Body of pancreas (tissue), 4 donors: ENCODE measurements around the gene HTT. TPM values are rescaled to one million over a fixed set of nuclear protein-coding genes. Genes with fewer than 3 reads are reported as not detected.

Experiments used
- ATAC-seq: fragments of 150-250 bp; one replicate; pipeline ENCODE4 v1.9.1; 2016
- DNase-seq, 4 donors: peaks; one replicate each; pipeline ENCODE4 v3.0.0-alpha.2; 2019
- H3K27ac ChIP-seq, 4 donors: fragments of 200-600 bp; sonication (generic); 1 replicate in 3 of 4; 2 replicates in 1 of 4; pipeline versions ENCODE4 v1.5.1 to v1.6.1; 2016 to 2019; ENCODE audit warnings: mild to moderate bottlenecking in 1 of 4, mixed read lengths in 1 of 4, moderate library complexity in 1 of 4
- H3K27me3 ChIP-seq, 2 donors: fragments of 200-600 bp; sonication (generic); one replicate each; pipeline ENCODE4 v1.6.0; 2016; ENCODE audit warnings: mild to moderate bottlenecking in 1 of 2
- H3K36me3 ChIP-seq, 2 donors: fragments of 200-600 bp; sonication (generic); replicated peaks in 1 of 2; 2 replicates each; pipeline ENCODE4 v1.5.1; 2016; ENCODE audit warnings: low read depth in 2 of 2; ENCODE audit not compliant: insufficient read depth in 1 of 2
- H3K4me1 ChIP-seq: fragments of 200-600 bp; sonication (generic); one replicate; pipeline ENCODE4 v1.6.0; 2016
- H3K4me3 ChIP-seq, 2 donors: fragments of 200-600 bp; sonication (generic); 1 replicate in 1 of 2; 2 replicates in 1 of 2; pipeline ENCODE4 v1.5.1; 2016 to 2019
- H3K9me3 ChIP-seq, 3 donors: fragments of 200-600 bp; sonication (generic); 1 replicate in 2 of 3; 2 replicates in 1 of 3; pipeline ENCODE4 v1.5.1; 2016
- CTCF ChIP-seq, 7 experiments: fragments of 450-650 bp in 4 of 7; fragments of 200-600 bp in 3 of 7; sonication (generic) in 3 of 7; IDR thresholded peaks; one replicate each; pipeline ENCODE4 v1.5.1; 2016 to 2019; ENCODE audit warnings: antibody characterized with exemption in 7 of 7
- POLR2A ChIP-seq, 3 donors: fragments of 450-650 bp; IDR thresholded peaks; one replicate each; pipeline ENCODE4 v1.6.1; 2016; ENCODE audit warnings: antibody characterized with exemption in 3 of 3, mild to moderate bottlenecking in 2 of 3
- WGBS, 2 donors: methylation state at CpG; one replicate each; pipeline ENCODE4 v1.1.5; 2017; 5-methylcytosine and 5-hydroxymethylcytosine counted together
- intact Hi-C: fragments of 100-400 bp; cut with DNase I; formaldehyde crosslinking; loops from one replicate; pipeline ENCODE4 v1.15.1; 2023
- total RNA-seq, 2 donors: library from RNA; depleted of rRNA; stranded (reverse); fragments of >200 nt; gene quantifications; one replicate each; pipeline ENCODE4 v1.1.0, GENCODE V29; 2016

The HTT gene
- total RNA-seq, 2 donors from 2014 or later, result 40.5 to 115 TPM

DNA sequence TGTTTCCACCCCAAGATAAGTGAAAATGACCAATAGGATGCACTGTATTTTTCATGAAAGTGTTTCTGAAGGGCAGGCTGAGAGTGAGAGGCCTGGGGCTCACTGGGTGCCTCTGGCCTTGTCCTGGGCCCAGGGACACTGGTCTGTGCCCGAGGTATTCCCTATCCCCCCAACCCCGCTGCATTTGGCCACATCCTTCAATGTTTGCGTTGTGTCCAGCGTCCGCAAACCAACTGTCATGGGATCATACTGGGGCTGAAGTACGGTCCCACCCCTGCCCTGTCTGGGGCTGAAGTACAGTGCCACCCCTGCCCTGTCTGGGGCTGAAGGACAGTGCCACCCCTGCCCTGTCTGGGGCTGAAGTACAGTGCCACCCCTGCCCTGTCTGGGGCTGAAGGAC is 152.5 kb downstream of the HTT start:
- peak in 1 of 4 donors; percentile 21 for DNase-seq
- no peaks in the 10 kb centered on the region for H3K9me3 ChIP-seq
- peaks cover 10% of the 10 kb centered on the region for H3K4me1 ChIP-seq
- no peaks in the 10 kb centered on the region for H3K27me3 ChIP-seq
- WGBS, 2 donors, result 72 to 87% methylated on average over 6 of the region's 6 CpGs
- intact Hi-C loops, result no loop called here
- no peak for TF ChIP-seq CTCF (IDR thresholded peaks at IDR 0.05)
- no peak for TF ChIP-seq POLR2A (IDR thresholded peaks at IDR 0.05)
- no peak overlapping the region for H3K4me3 ChIP-seq
- peaks cover 11 to 45% of the 10 kb centered on the region in 2 donors for H3K36me3 ChIP-seq
- no peak for ATAC-seq
- peak overlapping the region in 1 of 4 donors; percentile 47 for H3K27ac ChIP-seq

- Histone ChIP-seq H3K27ac (no peak overlapping the region), H3K9me3 (no peaks in the 10 kb centered on the region), H3K36me3 (peaks cover 22 to 50% of the 10 kb centered on the region in 2 donors), H3K27me3 (no peaks in the 10 kb centered on the region), H3K4me3 (no peak overlapping the region), H3K4me1 (peaks cover 18% of the 10 kb centered on the region)
- WGBS, 2 donors, result 76 to 77% methylated on average over 20 to 23 of the region's 23 CpGs
- TF ChIP-seq CTCF (IDR thresholded peaks at IDR 0.05) (no peak), POLR2A (IDR thresholded peaks at IDR 0.05) (no peak)
- intact Hi-C loops, result no loop called here
- ATAC-seq, result no peak
- DNase-seq, result peak in 1 of 4 donors; percentile 21
Observed at GRCh38 chr4:3227878-3228675, 153.6 kb downstream of the HTT start.

- DNase-seq, result peak in 1 of 4 donors; percentile 3
- TF ChIP-seq CTCF (IDR thresholded peaks at IDR 0.05) (no peak), POLR2A (IDR thresholded peaks at IDR 0.05) (no peak)
- Histone ChIP-seq H3K4me3 (no peak overlapping the region), H3K36me3 (peaks cover 25 to 55% of the 10 kb centered on the region in 2 donors), H3K4me1 (peaks cover 27% of the 10 kb centered on the region), H3K27ac (no peak overlapping the region), H3K27me3 (no peaks in the 10 kb centered on the region), H3K9me3 (no peaks in the 10 kb centered on the region)
- intact Hi-C loops, result no loop called here
- WGBS, 2 donors, result 90 to 91% methylated on average over 13 of the region's 13 CpGs
- no peak for ATAC-seq
Observed at GRCh38 chr4:3228881-3229280, 154.4 kb downstream of the HTT start.

- ATAC-seq, result no peak
- DNase-seq, result peak in 1 of 4 donors; percentile 4
- Histone ChIP-seq H3K4me3 (no peak overlapping the region), H3K9me3 (no peaks in the 10 kb centered on the region), H3K27ac (no peak overlapping the region), H3K27me3 (no peaks in the 10 kb centered on the region), H3K4me1 (peaks cover 29% of the 10 kb centered on the region), H3K36me3 (peaks cover 25 to 54% of the 10 kb centered on the region in 2 donors)
- WGBS, 2 donors, result 94 to 96% methylated on average over 9 of the region's 9 CpGs
- intact Hi-C loops, result no loop called here
- TF ChIP-seq POLR2A (IDR thresholded peaks at IDR 0.05), result no peak
- TF ChIP-seq CTCF (IDR thresholded peaks at IDR 0.05), result no peak
Observed at GRCh38 chr4:3229328-3229727, 154.8 kb downstream of the HTT start.

GRCh38 chr4:3229964-3230363 is 155.5 kb downstream of the HTT start:
- WGBS, 2 donors, result 93 to 96% methylated on average over 5 to 17 of the region's 17 CpGs
- intact Hi-C loops, result no loop called here
- Histone ChIP-seq H3K4me1 (peaks cover 29% of the 10 kb centered on the region), H3K4me3 (no peak overlapping the region), H3K9me3 (no peaks in the 10 kb centered on the region), H3K36me3 (peaks cover 25 to 51% of the 10 kb centered on the region in 2 donors), H3K27me3 (no peaks in the 10 kb centered on the region), H3K27ac (no peak overlapping the region)
- ATAC-seq, result no peak
- DNase-seq, result peak in 1 of 4 donors; percentile 6
- no peak for TF ChIP-seq POLR2A (IDR thresholded peaks at IDR 0.05)
- no peak for TF ChIP-seq CTCF (IDR thresholded peaks at IDR 0.05)
